ENCODE data around the gene PYDC1. TPM values are rescaled to one million over a fixed set of nuclear protein-coding genes. Genes with fewer than 3 reads are reported as not detected.

The PYDC1 gene
- total RNA-seq, 4 donors from 2014 or later: 4.2 to 17.7 (median 13.8) TPM; not detected in 1

DNA sequence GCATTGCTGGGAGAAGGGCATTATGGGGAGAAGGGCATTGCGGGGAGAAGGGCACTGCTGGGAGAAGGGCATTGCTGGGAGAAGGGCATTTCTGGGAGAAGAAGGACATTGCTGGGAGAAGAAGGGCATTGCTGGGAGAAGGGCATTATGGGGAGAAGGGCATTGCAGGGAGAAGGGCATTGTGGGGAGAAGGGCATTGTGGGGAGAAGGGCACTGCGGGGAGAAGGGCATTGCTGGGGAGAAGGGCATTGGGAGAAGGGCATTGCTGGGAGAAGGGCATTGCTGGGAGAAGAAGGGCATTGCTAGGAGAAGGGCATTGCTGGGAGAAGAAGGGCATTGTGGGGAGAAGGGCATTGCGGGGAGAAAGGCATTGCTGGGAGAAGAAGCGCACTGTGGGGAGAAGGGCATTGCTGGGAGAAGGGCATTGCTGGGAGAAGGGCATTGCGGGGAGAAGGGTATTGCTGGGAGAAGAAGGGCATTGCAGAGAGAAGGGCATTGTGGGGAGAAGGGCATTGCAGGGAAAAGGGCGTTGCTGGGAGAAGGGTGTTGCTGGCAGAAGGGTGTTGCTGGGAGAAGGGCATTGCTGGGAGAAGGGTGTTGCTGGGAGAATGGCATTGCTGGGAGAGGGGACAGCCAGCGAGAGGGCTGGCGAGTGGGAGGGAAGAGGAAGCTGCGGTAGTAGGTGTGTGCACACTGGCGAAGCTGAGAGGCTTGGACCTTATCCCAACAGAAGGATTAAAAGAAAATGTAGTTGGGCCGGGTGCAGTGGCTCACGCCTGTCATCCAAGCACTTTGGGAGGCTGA, 4.6 kb upstream of the PYDC1 start:
- H3K4me1 ChIP-seq: peaks cover 7% of the 10 kb centered on the region
- no peak overlapping the region for H3K4me3 ChIP-seq

DNA sequence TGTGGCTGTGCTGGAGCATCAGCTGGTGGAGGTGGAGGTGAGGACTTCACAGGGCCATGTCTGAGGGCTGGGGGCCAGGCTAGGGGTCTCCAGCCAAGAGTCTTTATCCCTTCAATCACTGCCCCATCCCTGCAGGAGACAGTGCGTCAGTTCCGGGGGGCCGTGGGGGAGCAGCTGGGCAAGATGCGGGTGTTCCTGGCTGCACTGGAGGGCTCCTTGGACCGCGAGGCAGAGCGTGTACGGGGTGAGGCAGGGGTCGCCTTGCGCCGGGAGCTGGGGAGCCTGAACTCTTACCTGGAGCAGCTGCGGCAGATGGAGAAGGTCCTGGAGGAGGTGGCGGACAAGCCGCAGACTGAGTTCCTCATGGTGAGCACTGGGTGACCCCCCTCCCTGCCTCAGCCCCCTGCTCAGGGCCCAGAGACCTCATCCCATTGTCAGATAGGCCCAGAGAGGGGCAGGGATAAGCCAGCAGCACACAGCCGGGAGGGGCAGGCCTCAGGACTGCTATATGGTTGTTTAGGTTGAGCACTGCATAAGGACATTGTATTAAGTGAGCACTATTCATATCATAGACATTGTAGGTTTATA, 2.3 kb upstream of the PYDC1 start:
- H3K4me1 ChIP-seq: peaks cover 28% of the 10 kb centered on the region
- 86% methylated on average over 10 of the region's 15 CpGs for WGBS
- no peaks in the 10 kb centered on the region for H3K36me3 ChIP-seq
- DNase-seq (ENCODE audit: low spot score in 2 of 2): no peak
- H3K4me3 ChIP-seq: no peak overlapping the region
- no peaks in the 10 kb centered on the region for H3K9me3 ChIP-seq
- no peak overlapping the region for H3K27ac ChIP-seq
- H3K27me3 ChIP-seq: peaks cover 32% of the 10 kb centered on the region
- TF ChIP-seq EP300 (IDR thresholded peaks at IDR 0.05) (no peak), POLR2AphosphoS5 (IDR thresholded peaks at IDR 0.05) (no peak)
- TF ChIP-seq, protein P1, sequence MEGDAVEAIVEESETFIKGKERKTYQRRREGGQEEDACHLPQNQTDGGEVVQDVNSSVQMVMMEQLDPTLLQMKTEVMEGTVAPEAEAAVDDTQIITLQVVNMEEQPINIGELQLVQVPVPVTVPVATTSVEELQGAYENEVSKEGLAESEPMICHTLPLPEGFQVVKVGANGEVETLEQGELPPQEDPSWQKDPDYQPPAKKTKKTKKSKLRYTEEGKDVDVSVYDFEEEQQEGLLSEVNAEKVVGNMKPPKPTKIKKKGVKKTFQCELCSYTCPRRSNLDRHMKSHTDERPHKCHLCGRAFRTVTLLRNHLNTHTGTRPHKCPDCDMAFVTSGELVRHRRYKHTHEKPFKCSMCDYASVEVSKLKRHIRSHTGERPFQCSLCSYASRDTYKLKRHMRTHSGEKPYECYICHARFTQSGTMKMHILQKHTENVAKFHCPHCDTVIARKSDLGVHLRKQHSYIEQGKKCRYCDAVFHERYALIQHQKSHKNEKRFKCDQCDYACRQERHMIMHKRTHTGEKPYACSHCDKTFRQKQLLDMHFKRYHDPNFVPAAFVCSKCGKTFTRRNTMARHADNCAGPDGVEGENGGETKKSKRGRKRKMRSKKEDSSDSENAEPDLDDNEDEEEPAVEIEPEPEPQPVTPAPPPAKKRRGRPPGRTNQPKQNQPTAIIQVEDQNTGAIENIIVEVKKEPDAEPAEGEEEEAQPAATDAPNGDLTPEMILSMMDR (IDR thresholded peaks at IDR 0.05): no peak

More for the DNA sequence above, 4.6 kb upstream of the PYDC1 start:
- TF ChIP-seq, protein P1 (IDR thresholded peaks at IDR 0.05): no peak
- TF ChIP-seq EP300 (IDR thresholded peaks at IDR 0.05) (no peak), POLR2A (IDR thresholded peaks at IDR 0.05) (no peak), POLR2AphosphoS5 (IDR thresholded peaks at IDR 0.05) (no peak)
- Histone ChIP-seq H3K27ac (no peak overlapping the region), H3K9me3 (no peaks in the 10 kb centered on the region), H3K36me3 (no peaks in the 10 kb centered on the region), H3K27me3 (peaks cover 21% of the 10 kb centered on the region)
- no peak for DNase-seq (ENCODE audit: low spot score in 2 of 2)
- 58% methylated on average over 12 of the region's 12 CpGs for WGBS

DNA sequence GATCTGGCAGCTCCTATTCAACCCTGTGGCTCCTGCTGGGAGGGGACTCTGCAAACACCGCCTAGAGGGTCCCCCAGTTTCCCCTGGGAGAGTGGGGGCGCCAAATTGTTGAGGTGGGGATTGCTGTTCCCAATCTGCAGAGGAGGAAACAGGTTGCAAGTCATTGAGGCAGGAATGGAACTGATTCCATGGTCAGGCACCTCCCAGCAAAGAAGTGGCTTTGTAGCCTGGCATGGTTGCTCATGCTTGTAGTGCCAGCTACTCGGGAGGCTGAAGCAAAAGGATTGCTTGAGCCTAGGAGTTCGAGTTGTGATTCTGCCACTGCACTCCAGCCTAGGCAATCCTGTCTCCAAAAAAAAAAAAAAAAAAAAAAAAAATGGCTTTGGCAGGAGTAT, 198 bp upstream of the PYDC1 start:
- Histone ChIP-seq H3K27ac (no peak overlapping the region), H3K9me3 (no peaks in the 10 kb centered on the region), H3K4me3 (peak overlapping the region; percentile 54), H3K4me1 (peaks cover 28% of the 10 kb centered on the region), H3K27me3 (peaks cover 32% of the 10 kb centered on the region), H3K36me3 (no peaks in the 10 kb centered on the region)
- TF ChIP-seq, protein P1 (IDR thresholded peaks at IDR 0.05): no peak
- no peak for TF ChIP-seq POLR2AphosphoS5 (IDR thresholded peaks at IDR 0.05)
- no peak for TF ChIP-seq EP300 (IDR thresholded peaks at IDR 0.05)
- TF ChIP-seq POLR2A (IDR thresholded peaks at IDR 0.05): no peak
- 18% methylated on average over 2 of the region's 4 CpGs for WGBS
- no peak for DNase-seq (ENCODE audit: low spot score in 2 of 2)

DNA sequence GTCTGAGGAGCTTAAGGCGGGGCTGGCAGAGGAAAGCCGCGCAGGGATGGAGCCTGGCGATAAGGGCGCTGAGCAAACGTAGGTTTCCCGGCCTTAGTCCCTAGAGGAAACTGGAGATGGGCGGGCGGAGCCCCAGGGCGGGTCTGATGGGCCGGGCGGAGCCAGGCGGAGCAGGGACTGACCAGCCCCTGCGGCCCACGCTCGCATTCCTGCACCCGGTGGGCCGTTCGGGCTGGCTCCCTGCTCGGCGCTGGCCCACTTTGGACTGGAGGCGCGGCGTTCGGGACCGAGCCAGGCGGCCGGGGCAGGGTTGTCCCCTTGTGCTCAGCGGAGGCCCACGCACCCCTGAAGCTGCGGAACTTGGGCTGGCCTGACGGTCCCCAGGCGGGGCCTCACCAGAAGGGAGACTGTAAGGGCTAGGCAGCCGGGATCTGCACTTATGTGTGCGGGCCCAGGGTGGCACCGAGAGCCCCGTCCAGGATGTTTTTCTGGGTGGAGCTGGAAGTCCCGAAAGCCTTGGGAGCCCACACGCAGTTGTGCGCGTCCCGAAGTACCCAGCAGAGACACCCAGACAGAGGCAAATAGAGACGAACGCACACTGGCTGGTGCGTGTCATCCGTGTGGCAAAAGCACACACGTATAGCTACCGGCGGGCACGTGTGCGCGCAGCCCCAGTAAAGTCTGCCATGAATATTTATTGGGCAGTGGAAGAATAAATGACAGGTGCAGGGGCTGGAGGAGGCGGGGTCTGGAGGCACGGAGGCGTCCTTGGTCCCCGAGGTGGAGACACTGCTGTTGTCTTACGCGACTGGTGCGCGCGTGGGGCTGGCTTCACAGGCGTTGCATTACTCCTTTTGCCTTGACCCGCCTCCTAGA, 1.4 kb downstream of the PYDC1 start:
- Histone ChIP-seq H3K27me3 (peaks cover 32% of the 10 kb centered on the region), H3K4me1 (peaks cover 28% of the 10 kb centered on the region), H3K27ac (no peak overlapping the region), H3K4me3 (peak overlapping the region; percentile 54), H3K36me3 (no peaks in the 10 kb centered on the region), H3K9me3 (no peaks in the 10 kb centered on the region)
- TF ChIP-seq, protein P1 (IDR thresholded peaks at IDR 0.05): no peak
- TF ChIP-seq POLR2AphosphoS5 (IDR thresholded peaks at IDR 0.05) (no peak), POLR2A (IDR thresholded peaks at IDR 0.05) (no peak), EP300 (IDR thresholded peaks at IDR 0.05) (no peak)
- DNase-seq (ENCODE audit: low spot score in 2 of 2): no peak
- WGBS: 2% methylated on average over 31 of the region's 63 CpGs

Measured in suprapubic skin (tissue), 4 donors.